Posterior cingulate gyrus (tissue), 11 donors: Measurements from ENCODE around the gene CEP131.
A peak's percentile ranks its signal among the peaks of the same experiment; 100 is the strongest.

ENCODE experiments used
- DNase-seq, 10 donors: peaks; one replicate each; pipeline versions ENCODE4 v3.0.0 to v3.0.0-alpha.2; 2020 to 2021; ENCODE audit warnings: mixed read lengths in 3 of 10
- intact Hi-C: fragments of 100-400 bp; cut with DNase I; formaldehyde crosslinking; loops from one replicate; pipeline ENCODE4 v1.15.1; 2023

The CEP131 gene

GRCh38 chr17:81179220-81179619, 43.5 kb downstream of the CEP131 start:
- peak in 1 of 10 donors; percentile 29 for DNase-seq
- intact Hi-C loops: no loop called here

GRCh38 chr17:81178136-81179091, 44.4 kb downstream of the CEP131 start:
- intact Hi-C loops: no loop called here
- peak in 1 of 10 donors; percentile 70 for DNase-seq

GRCh38 chr17:81176666-81177065, 46.1 kb downstream of the CEP131 start:
- intact Hi-C loops: no loop called here
- DNase-seq: no peak

- intact Hi-C loops: no loop called here
- DNase-seq: no peak
These were observed 49.0 kb downstream of the CEP131 start for GRCh38 chr17:81173762-81174155.

GRCh38 chr17:81173052-81173761, 49.6 kb downstream of the CEP131 start:
- peak in 1 of 10 donors; percentile 67 for DNase-seq
- intact Hi-C loops: no loop called here

GRCh38 chr17:81171941-81172340, 50.8 kb downstream of the CEP131 start:
- DNase-seq: peak in 1 of 10 donors; percentile 28
- intact Hi-C loops: no loop called here

- intact Hi-C loops: no loop called here
- peak in 1 of 10 donors; percentile 75 for DNase-seq
These were observed 51.9 kb downstream of the CEP131 start for GRCh38 chr17:81170727-81171494.

GRCh38 chr17:81169870-81170309, 52.9 kb downstream of the CEP131 start:
- DNase-seq: no peak
- intact Hi-C loops: no loop called here

GRCh38 chr17:81167638-81168037, 55.1 kb downstream of the CEP131 start:
- intact Hi-C loops: no loop called here
- peak in 1 of 10 donors; percentile 69 for DNase-seq

- no peak for DNase-seq
- intact Hi-C loops: no loop called here
These were observed 55.6 kb downstream of the CEP131 start for GRCh38 chr17:81167194-81167524.

GRCh38 chr17:81166033-81166492, 56.7 kb downstream of the CEP131 start, which contains the start of gene AATK:
TSS of gene AATK (minus strand) at chr17:81166221. CDS start at chr17:81165992, 229 bp downstream.
- intact Hi-C loops: no loop called here

GRCh38 chr17:81165246-81166032, 57.3 kb downstream of the CEP131 start, which contains the start of gene PVALEF:
TSS of gene PVALEF (plus strand) at chr17:81165507. CDS start at chr17:81181227, 15,720 bp downstream.
- intact Hi-C loops: no loop called here
- peak in 7 of 10 donors; percentile 52 to 94 (median 57) for DNase-seq

More at GRCh38 chr17:81166033-81166492, 56.7 kb downstream of the CEP131 start, which contains the start of gene AATK:
- DNase-seq: peak in 1 of 10 donors; percentile 54

GRCh38 chr17:81164371-81165245, 58.2 kb downstream of the CEP131 start:
- intact Hi-C loops: no loop called here
- peak in 6 of 10 donors; percentile 61 to 95 (median 67) for DNase-seq

- DNase-seq: peak in 1 of 10 donors; percentile 87
- intact Hi-C loops: no loop called here
These were observed 58.9 kb downstream of the CEP131 start for GRCh38 chr17:81163703-81164370.

- intact Hi-C loops: no loop called here
- DNase-seq: peak in 1 of 10 donors; percentile 52
These were observed 59.6 kb downstream of the CEP131 start for GRCh38 chr17:81163051-81163695.

- DNase-seq: peak in 1 of 10 donors; percentile 66
- intact Hi-C loops: no loop called here
These were observed 60.3 kb downstream of the CEP131 start for GRCh38 chr17:81162491-81162890.

GRCh38 chr17:81161972-81162371, 60.8 kb downstream of the CEP131 start:
- intact Hi-C loops: no loop called here

More at GRCh38 chr17:81161972-81162371, 60.8 kb downstream of the CEP131 start:
- peak in 1 of 10 donors; percentile 51 for DNase-seq
